B cell (primary cell): Measurements from ENCODE around the gene UFSP1. TPM values are rescaled to one million over a fixed set of nuclear protein-coding genes. Genes with fewer than 3 reads are reported as not detected.

Source experiments
- ATAC-seq: fragments of 200-7000 bp; cut with Tn5 transposase; one replicate; pipeline ENCODE4 v1.10.0; 2021; ENCODE audit warnings: low read depth, mild to moderate bottlenecking, moderate number of reproducible peaks, moderate library complexity
- CTCF ChIA-PET: fragments of 350-600 bp; sonication (Branson Sonifier 250); formaldehyde crosslinking; loops from one replicate; lab custom pipeline; 2021; ENCODE audit warnings: antibody characterized with exemption, inconsistent platforms; lab: Charles Lee
- POLR2A ChIA-PET: fragments of 350-600 bp; sonication (Branson Sonifier 250); formaldehyde crosslinking; loops from one replicate; lab custom pipeline; 2021; ENCODE audit warnings: antibody characterized with exemption; lab: Charles Lee
- DNase-seq: peaks from one replicate; pipeline ENCODE4 v3.0.0; 2013
- H2AFZ ChIP-seq: 2 replicates; pipeline ENCODE4 v1.6.1; 2012; ENCODE audit warnings: mild to moderate bottlenecking, low read depth, low read length; ENCODE audit not compliant: insufficient read depth, poor library complexity, severe bottlenecking
- H3K27ac ChIP-seq, 2 donors: 1 replicate in 1 of 2; 2 replicates in 1 of 2; pipeline ENCODE4 v1.5.1; 2012 to 2013; ENCODE audit warnings: low read length in 2 of 2, mild to moderate bottlenecking in 2 of 2, moderate library complexity in 1 of 2
- H3K27me3 ChIP-seq, 4 experiments: fragments of 200-600 bp in 1 of 4; sonication (generic) in 1 of 4; replicated peaks in 1 of 4; 1 replicate in 2 of 4; 2 replicates in 2 of 4; pipeline versions ENCODE4 v1.6.1 to v1.7.0; 2013 to 2016; ENCODE audit warnings: low read length in 3 of 4, mild to moderate bottlenecking in 2 of 4, mixed read lengths in 1 of 4, moderate library complexity in 1 of 4; ENCODE audit not compliant: insufficient read depth in 4 of 4, control insufficient read depth in 3 of 4; ENCODE audit errors: control extremely low read depth in 1 of 4
- H3K36me3 ChIP-seq, 2 experiments: replicated peaks in 1 of 2; 1 replicate in 1 of 2; 2 replicates in 1 of 2; pipeline versions ENCODE4 v1.6.1 to v1.7.1; 2013; ENCODE audit warnings: low read length in 1 of 2; ENCODE audit not compliant: insufficient read depth in 2 of 2, control insufficient read depth in 1 of 2; ENCODE audit errors: control extremely low read depth in 1 of 2, extremely low read depth in 1 of 2
- H3K4me1 ChIP-seq, 2 donors: fragments of 200-600 bp in 1 of 2; sonication (generic) in 1 of 2; 1 replicate in 1 of 2; 2 replicates in 1 of 2; pipeline versions ENCODE4 v1.5.1 to v1.6.1; 2013 to 2017; ENCODE audit warnings: low read length in 2 of 2; ENCODE audit not compliant: control insufficient read depth in 2 of 2, insufficient read depth in 2 of 2
- H3K4me2 ChIP-seq: replicated peaks from 2 replicates; pipeline ENCODE3; 2012; ENCODE audit warnings: mild to moderate bottlenecking, low read depth, low read length; ENCODE audit not compliant: poor library complexity, severe bottlenecking
- H3K4me3 ChIP-seq, 5 experiments: fragments of 200-600 bp in 1 of 5; sonication (generic) in 1 of 5; 1 replicate in 3 of 5; 2 replicates in 2 of 5; pipeline versions ENCODE4 v1.5.1 to v1.7.0; 2011 to 2016; ENCODE audit warnings: low read length in 4 of 5, mild to moderate bottlenecking in 4 of 5, low read depth in 2 of 5, control low read depth in 1 of 5, moderate library complexity in 1 of 5; ENCODE audit not compliant: insufficient read depth in 1 of 5; ENCODE audit errors: control extremely low read depth in 1 of 5, extremely low read depth in 1 of 5
- H3K79me2 ChIP-seq: fragments of 200-600 bp; sonication (generic); one replicate; pipeline ENCODE4 v1.6.0; 2016; ENCODE audit warnings: low read length; ENCODE audit not compliant: control insufficient read depth, insufficient read depth
- H3K9ac ChIP-seq: fragments of 200-600 bp; sonication (generic); 2 replicates; pipeline ENCODE4 v1.6.1; 2017; ENCODE audit warnings: mild to moderate bottlenecking, low read length, moderate library complexity
- H3K9me3 ChIP-seq, 3 donors: one replicate each; pipeline versions ENCODE4 v1.6.1 to v1.7.1; 2013; ENCODE audit warnings: low read length in 2 of 3; ENCODE audit not compliant: control insufficient read depth in 2 of 3, insufficient read depth in 1 of 3; ENCODE audit errors: control extremely low read depth in 1 of 3
- H4K20me1 ChIP-seq: 2 replicates; pipeline ENCODE4 v1.6.0; 2012; ENCODE audit warnings: mild to moderate bottlenecking, low read length; ENCODE audit not compliant: insufficient read depth, control insufficient read depth, poor library complexity, severe bottlenecking
- H3K27ac Mint-ChIP-seq: one replicate; pipeline ENCODE4 v1.8.0; 2021; ENCODE audit warnings: mixed read lengths
- H3K27me3 Mint-ChIP-seq: one replicate; pipeline ENCODE4 v1.8.0; 2021; ENCODE audit warnings: mixed read lengths
- H3K4me1 Mint-ChIP-seq: one replicate; pipeline ENCODE4 v1.8.0; 2021; ENCODE audit warnings: mixed read lengths
- H3K4me3 Mint-ChIP-seq: one replicate; pipeline ENCODE4 v1.8.0; 2021; ENCODE audit warnings: mixed read lengths
- H3K9me3 Mint-ChIP-seq: one replicate; pipeline ENCODE4 v1.8.0; 2022; ENCODE audit warnings: mixed read lengths; ENCODE audit not compliant: insufficient read depth
- CTCF ChIP-seq: fragments of 200-600 bp; IDR thresholded peaks from one replicate; pipeline ENCODE4 v1.8.0; 2022; ENCODE audit warnings: antibody characterized with exemption, mild to moderate bottlenecking
- EZH2 ChIP-seq: IDR thresholded peaks from 2 replicates; pipeline ENCODE4 v1.6.1; 2012; ENCODE audit warnings: borderline replicate concordance, low read depth, mild to moderate bottlenecking, moderate library complexity, low read length; ENCODE audit not compliant: insufficient read depth, poor library complexity, severe bottlenecking
- WGBS: methylation state at CpG from one replicate; pipeline ENCODE4 v1.1.5; 2013; ENCODE audit warnings: missing lambda C conversion rate; ENCODE audit not compliant: insufficient coverage; 5-methylcytosine and 5-hydroxymethylcytosine counted together
- intact Hi-C: fragments of 100-400 bp; cut with micrococcal nuclease; formaldehyde crosslinking; loops from one replicate; pipeline ENCODE4 v1.10.0; 2022
- polyA plus RNA-seq: library from polyadenylated mRNA; depleted of rRNA; stranded (reverse); fragments of >200 nt; gene quantifications from 2 replicates; pipeline ENCODE4 v1.2.3, GENCODE V29; 2012
- total RNA-seq, 2 donors: library from RNA; stranded (reverse); fragments of 120-200 nt in 1 of 2; gene quantifications; 1 replicate in 1 of 2; 2 replicates in 1 of 2; pipeline versions ENCODE4 v1.2.3 to v1.2.4, GENCODE V29; 2013 to 2022

Gene UFSP1
- total and polyA plus RNA-seq, 2 donors (not counting 1 experiment from before 2014, with no cell fraction given) = 3.6 to 4.3 TPM

- peaks cover 38% of the 10 kb centered on the region for H3K27me3 Mint-ChIP-seq
- POLR2A ChIA-PET = interaction anchor here (0.7 to 1.6 kb wide), 3 partner anchors 20 to 317 kb away, joined by 5 to 16 read pairs (median 8); partner anchors contain the start of gene SRRT
- H3K27ac Mint-ChIP-seq = no peak overlapping the region
These were observed 5.6 kb upstream of the UFSP1 start for GRCh38 chr7:100894860-100895700.

More at GRCh38 chr7:100894860-100895700, 5.6 kb upstream of the UFSP1 start:
- ATAC-seq (peak; percentile 39), DNase-seq (peak; percentile 73)
- H3K27ac ChIP-seq = no peak overlapping the region
- TF ChIP-seq EZH2 (peak; percentile 70), CTCF (peak; percentile 84)
- H4K20me1 ChIP-seq = no peaks in the 10 kb centered on the region
- intact Hi-C loops = loop anchor here (1.0 to 10.0 kb wide), 2 partner anchors 182 to 250 kb away; no protein-coding TSS in a partner anchor
- H3K4me3 Mint-ChIP-seq = peak overlapping the region; percentile 62
- H3K9ac ChIP-seq = peak overlapping the region; percentile 65
- H2AFZ ChIP-seq = peak overlapping the region; percentile 64
- peak overlapping the region; percentile 100 for H3K4me2 ChIP-seq
- no peaks in the 10 kb centered on the region for H3K9me3 Mint-ChIP-seq
- peaks cover 0 to 79% (median 26%) of the 10 kb centered on the region in 4 experiments for H3K27me3 ChIP-seq
- peaks cover 21% of the 10 kb centered on the region for H3K4me1 Mint-ChIP-seq
- no peaks in the 10 kb centered on the region for H3K79me2 ChIP-seq
- CTCF ChIA-PET = interaction anchor here (0.5 to 2.9 kb wide), 25 partner anchors 8 to 868 kb away, joined by 3 to 32 read pairs (median 4); partner anchors contain the start of genes SLC12A9, SRRT and VGF
- WGBS = 1% methylated on average over 78 of the region's 83 CpGs
- H3K9me3 ChIP-seq = peaks cover 0 to 16% (median 0%) of the 10 kb centered on the region in 3 donors
- peak overlapping the region in 4 of 5 experiments; percentile 33 to 83 (median 51) for H3K4me3 ChIP-seq
- H3K4me1 ChIP-seq = peaks cover 33 to 34% of the 10 kb centered on the region in 2 donors
- H3K36me3 ChIP-seq = no peaks in the 10 kb centered on the region
